Keratinocyte (primary cell): Measurements from ENCODE around the gene PIH1D1.

Experiments used
- CTCF ChIP-seq, 3 experiments: IDR thresholded peaks in 1 of 3; conservative IDR thresholded peaks in 1 of 3; optimal IDR thresholded peaks in 1 of 3; 2 replicates in 2 of 3; 3 replicates in 1 of 3; pipeline versions ENCODE3 to v1.5.1; 2011; ENCODE audit warnings: low read length in 3 of 3, mild to moderate bottlenecking in 3 of 3, moderate library complexity in 2 of 3, control low read depth in 1 of 3, inconsistent platforms in 1 of 3; ENCODE audit not compliant: insufficient read depth in 2 of 3; ENCODE audit errors: extremely low read depth in 1 of 3
- EZH2 ChIP-seq: IDR thresholded peaks from one replicate; pipeline ENCODE4 v1.6.1; 2012; ENCODE audit warnings: inconsistent platforms, mild to moderate bottlenecking, low read length, moderate library complexity

GRCh38 chr19:49458567-49458903 is 6.9 kb upstream of the PIH1D1 start:
- no peak for TF ChIP-seq CTCF (optimal IDR thresholded peaks at IDR 0.05 in 1 of 3, IDR thresholded peaks at IDR 0.05 in 1 of 3, conservative IDR thresholded peaks at IDR 0.05 in 1 of 3; ENCODE audit: extremely low read depth in 1 of 3, insufficient read depth in 2 of 3, low read length in 3 of 3)
- no peak for TF ChIP-seq EZH2
